NCI-H526 (cell line): ENCODE data around the gene IDI1.

ENCODE experiments used
- DNase-seq, 2 experiments: peaks; one replicate each; lab custom pipeline; 2025; lab: John Stamatoyannopoulos, UW

The IDI1 gene

GRCh38 chr10:994836-995558 lies 53.9 kb downstream of the IDI1 start:
- no peak for DNase-seq

GRCh38 chr10:992871-993270 lies 56.0 kb downstream of the IDI1 start:
- no peak for DNase-seq

- DNase-seq: no peak
These were observed 56.5 kb downstream of the IDI1 start for GRCh38 chr10:992467-992866.

- no peak for DNase-seq
These were observed 58.1 kb downstream of the IDI1 start for GRCh38 chr10:990808-991207.
